Thyroid gland (tissue), 4 donors: ENCODE results near the gene CDC42EP5. TPM values are rescaled to one million over a fixed set of nuclear protein-coding genes. Genes with fewer than 3 reads are reported as not detected.
A peak's percentile ranks its signal among the peaks of the same experiment; 100 is the strongest.

Experiments used
- DNase-seq, 2 donors: peaks; one replicate each; pipeline ENCODE4 v3.0.0-alpha.2; 2019
- H3K27ac ChIP-seq, 3 donors: fragments of 200-600 bp; sonication (generic); 1 replicate in 2 of 3; 2 replicates in 1 of 3; pipeline ENCODE4 v1.5.1; 2016 to 2019; ENCODE audit warnings: mild to moderate bottlenecking in 1 of 3, moderate library complexity in 1 of 3
- H3K27me3 ChIP-seq: fragments of 200-600 bp; sonication (generic); one replicate; pipeline ENCODE4 v1.5.1; 2019
- H3K36me3 ChIP-seq, 2 donors: fragments of 200-600 bp; sonication (generic); one replicate each; pipeline ENCODE4 v1.5.1; 2016 to 2019
- H3K4me1 ChIP-seq, 2 donors: fragments of 200-600 bp; sonication (generic); one replicate each; pipeline ENCODE4 v1.5.1; 2017 to 2019
- H3K4me3 ChIP-seq, 3 donors: fragments of 200-600 bp; sonication (generic); replicated peaks in 1 of 3; 1 replicate in 2 of 3; 2 replicates in 1 of 3; pipeline ENCODE4 v1.5.1; 2016; ENCODE audit warnings: mild to moderate bottlenecking in 1 of 3
- H3K9me3 ChIP-seq: fragments of 200-600 bp; sonication (generic); one replicate; pipeline ENCODE4 v1.5.1; 2017
- POLR2A ChIP-seq, 2 donors: fragments of 450-650 bp; IDR thresholded peaks; one replicate each; pipeline ENCODE4 v1.6.1; 2017; ENCODE audit warnings: antibody characterized with exemption in 2 of 2, mild to moderate bottlenecking in 2 of 2, moderate library complexity in 1 of 2
- WGBS, 2 donors: methylation state at CpG; one replicate each; pipeline ENCODE4 v1.1.5; 2017; 5-methylcytosine and 5-hydroxymethylcytosine counted together
- intact Hi-C: fragments of 100-400 bp; cut with DNase I; formaldehyde crosslinking; loops from one replicate; pipeline ENCODE4 v1.15.1; 2023
- total RNA-seq, 4 donors: library from RNA; depleted of rRNA; stranded (reverse); fragments of >200 nt; gene quantifications; one replicate each; pipeline ENCODE4 v1.2.3, GENCODE V29; 2016
- TF ChIP-seq, protein P1 (sequence below), 6 experiments: fragments of 200-600 bp in 3 of 6; fragments of 450-650 bp in 3 of 6; sonication (generic) in 3 of 6; IDR thresholded peaks; one replicate each; pipeline ENCODE4 v1.5.1; 2016 to 2019; ENCODE audit warnings: antibody characterized with exemption in 6 of 6, mild to moderate bottlenecking in 2 of 6, inconsistent platforms in 1 of 6, moderate library complexity in 1 of 6

The CDC42EP5 gene
- total RNA-seq, 4 donors from 2014 or later = 1.8 to 18.7 (median 12.1) TPM

DNA sequence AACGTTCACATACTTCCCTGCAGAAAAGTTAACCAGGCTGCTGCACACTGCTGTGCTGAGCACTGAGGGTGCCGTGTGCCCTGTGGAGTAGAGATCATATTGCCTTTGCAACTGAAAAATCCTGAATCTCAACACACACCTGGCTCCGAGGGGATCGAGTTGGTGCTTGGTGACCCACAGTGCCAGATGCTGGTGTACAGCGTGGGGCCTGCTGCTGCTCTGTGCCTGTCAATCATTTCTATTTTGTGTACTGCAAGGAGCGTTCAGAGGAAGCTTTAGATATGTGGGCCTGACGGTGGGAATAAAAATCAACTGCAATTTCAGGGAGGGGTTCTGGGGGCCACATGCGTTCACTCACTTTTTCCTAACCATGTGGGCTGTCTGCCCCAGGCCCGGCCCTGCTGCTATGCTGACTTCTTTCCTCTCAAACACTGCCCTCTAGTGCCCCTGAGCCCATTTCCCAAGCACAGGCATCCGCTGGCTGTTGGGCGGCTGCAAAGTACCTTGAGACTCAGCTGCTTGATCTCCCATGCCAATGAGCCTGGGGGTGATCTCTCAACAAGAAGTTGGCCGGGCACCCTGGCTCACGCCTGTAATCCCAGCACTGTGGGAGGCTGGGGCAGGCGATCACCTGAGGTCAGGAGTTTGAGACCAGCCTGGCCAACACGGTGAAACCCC lies 33.8 kb downstream of the CDC42EP5 start:
- Histone ChIP-seq H3K9me3 (no peaks in the 10 kb centered on the region), H3K27me3 (no peaks in the 10 kb centered on the region), H3K27ac (no peak overlapping the region), H3K4me1 (peaks cover 9 to 21% of the 10 kb centered on the region in 2 donors), H3K4me3 (no peak overlapping the region), H3K36me3 (no peaks in the 10 kb centered on the region)
- 68 to 75% methylated on average over 10 to 15 of the region's 15 CpGs for WGBS, 2 donors
- intact Hi-C loops = no loop called here
- peak in 1 of 2 donors; percentile 49 for DNase-seq
- TF ChIP-seq, protein P1, sequence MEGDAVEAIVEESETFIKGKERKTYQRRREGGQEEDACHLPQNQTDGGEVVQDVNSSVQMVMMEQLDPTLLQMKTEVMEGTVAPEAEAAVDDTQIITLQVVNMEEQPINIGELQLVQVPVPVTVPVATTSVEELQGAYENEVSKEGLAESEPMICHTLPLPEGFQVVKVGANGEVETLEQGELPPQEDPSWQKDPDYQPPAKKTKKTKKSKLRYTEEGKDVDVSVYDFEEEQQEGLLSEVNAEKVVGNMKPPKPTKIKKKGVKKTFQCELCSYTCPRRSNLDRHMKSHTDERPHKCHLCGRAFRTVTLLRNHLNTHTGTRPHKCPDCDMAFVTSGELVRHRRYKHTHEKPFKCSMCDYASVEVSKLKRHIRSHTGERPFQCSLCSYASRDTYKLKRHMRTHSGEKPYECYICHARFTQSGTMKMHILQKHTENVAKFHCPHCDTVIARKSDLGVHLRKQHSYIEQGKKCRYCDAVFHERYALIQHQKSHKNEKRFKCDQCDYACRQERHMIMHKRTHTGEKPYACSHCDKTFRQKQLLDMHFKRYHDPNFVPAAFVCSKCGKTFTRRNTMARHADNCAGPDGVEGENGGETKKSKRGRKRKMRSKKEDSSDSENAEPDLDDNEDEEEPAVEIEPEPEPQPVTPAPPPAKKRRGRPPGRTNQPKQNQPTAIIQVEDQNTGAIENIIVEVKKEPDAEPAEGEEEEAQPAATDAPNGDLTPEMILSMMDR (IDR thresholded peaks at IDR 0.05) = peak in 4 of 6 experiments; percentile 4 to 37 (median 20)
- TF ChIP-seq POLR2A (IDR thresholded peaks at IDR 0.05) = no peak

DNA sequence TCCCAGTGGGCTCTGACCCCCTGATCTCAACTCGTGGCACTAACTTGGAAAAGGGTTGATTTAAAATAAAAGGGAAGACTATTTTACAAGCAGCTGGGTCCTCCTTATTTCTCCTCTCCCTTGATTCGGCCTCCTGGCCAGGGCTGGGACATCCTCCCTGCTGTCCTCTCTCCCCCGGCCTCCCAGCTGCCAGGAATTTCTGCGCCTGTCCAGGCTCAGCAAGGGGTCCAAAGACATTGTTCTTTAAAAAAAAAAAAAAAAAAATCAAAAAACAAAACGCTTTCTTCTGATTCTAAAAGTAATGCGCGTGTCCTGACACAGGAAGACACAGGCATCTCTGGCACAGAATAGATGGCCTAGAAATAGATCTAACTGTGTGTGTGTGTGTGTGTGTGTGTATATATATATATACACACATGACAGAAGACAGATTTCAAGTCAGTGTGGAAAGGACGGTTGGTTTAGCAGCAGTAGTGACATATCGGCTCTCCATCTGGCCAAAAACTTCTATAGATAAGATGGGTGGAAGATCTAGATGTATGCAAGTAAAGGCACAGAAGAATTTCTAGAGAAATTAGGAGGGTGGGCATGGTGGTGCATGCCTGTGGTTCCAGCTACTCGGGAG lies 36.4 kb downstream of the CDC42EP5 start:
- no peak for DNase-seq
- Histone ChIP-seq H3K27ac (no peak overlapping the region), H3K36me3 (no peaks in the 10 kb centered on the region), H3K4me3 (no peak overlapping the region), H3K9me3 (no peaks in the 10 kb centered on the region), H3K27me3 (no peaks in the 10 kb centered on the region), H3K4me1 (peaks cover 14 to 28% of the 10 kb centered on the region in 2 donors)
- 76 to 89% methylated on average over 10 of the region's 10 CpGs for WGBS, 2 donors
- TF ChIP-seq POLR2A (IDR thresholded peaks at IDR 0.05) = no peak
- TF ChIP-seq, protein P1 (IDR thresholded peaks at IDR 0.05) = no peak
- intact Hi-C loops = no loop called here

DNA sequence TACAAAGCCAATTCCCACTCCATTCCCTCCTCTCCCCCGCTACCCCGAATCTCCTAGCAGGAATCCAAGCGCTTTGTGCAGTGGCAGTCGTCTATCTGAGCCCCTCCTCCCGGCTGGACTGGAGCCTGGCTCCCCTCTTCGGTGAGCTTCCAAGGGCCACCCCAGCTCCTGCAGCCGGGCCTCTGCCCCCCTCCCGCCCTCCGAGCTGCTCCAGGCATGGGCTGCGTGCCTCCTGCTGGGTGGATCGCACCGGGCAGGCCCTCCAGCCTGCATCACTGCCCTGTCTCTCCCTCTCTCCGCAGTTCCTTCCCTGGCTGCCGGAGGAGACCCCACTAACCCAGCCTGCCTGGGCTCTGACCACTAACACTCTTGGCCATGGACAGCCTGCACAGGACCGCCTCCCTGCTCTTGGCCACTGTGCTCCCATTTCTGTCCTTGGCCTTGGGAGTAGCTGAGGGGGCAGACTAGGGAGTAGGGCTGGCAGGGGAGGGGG lies 37.0 kb downstream of the CDC42EP5 start:
- 28 to 31% methylated on average over 10 to 13 of the region's 15 CpGs for WGBS, 2 donors
- Histone ChIP-seq H3K27me3 (no peaks in the 10 kb centered on the region), H3K27ac (no peak overlapping the region), H3K4me3 (no peak overlapping the region), H3K9me3 (no peaks in the 10 kb centered on the region), H3K4me1 (peaks cover 21 to 35% of the 10 kb centered on the region in 2 donors), H3K36me3 (no peaks in the 10 kb centered on the region)
- intact Hi-C loops = no loop called here
- no peak for TF ChIP-seq POLR2A (IDR thresholded peaks at IDR 0.05)
- TF ChIP-seq, protein P1 (IDR thresholded peaks at IDR 0.05) = no peak
- no peak for DNase-seq

DNA sequence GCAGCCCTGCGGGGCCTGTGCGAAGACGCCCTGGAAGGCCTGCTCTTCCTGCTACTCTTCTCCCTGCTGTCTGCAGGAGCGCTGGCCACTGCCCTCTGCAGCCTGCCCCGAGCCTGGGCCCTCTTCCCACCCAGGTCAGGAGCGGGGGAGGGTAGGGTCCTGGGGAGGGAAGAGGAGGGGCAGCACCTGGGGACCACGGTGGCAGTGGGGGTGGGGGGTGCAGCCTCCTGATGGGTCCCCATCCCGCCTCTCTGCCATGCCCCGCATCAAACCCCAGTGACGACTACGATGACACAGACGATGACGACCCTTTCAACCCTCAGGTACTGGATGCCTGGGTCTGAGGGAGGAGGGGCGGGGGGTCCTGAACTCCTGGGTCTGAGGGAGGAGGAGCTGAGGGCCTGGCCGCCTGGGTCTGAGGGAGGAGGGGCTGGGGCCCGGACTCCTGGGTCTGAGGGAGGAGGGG lies 37.5 kb downstream of the CDC42EP5 start:
- Histone ChIP-seq H3K4me1 (peaks cover 26 to 40% of the 10 kb centered on the region in 2 donors), H3K36me3 (no peaks in the 10 kb centered on the region), H3K27me3 (no peaks in the 10 kb centered on the region), H3K27ac (no peak overlapping the region), H3K9me3 (no peaks in the 10 kb centered on the region), H3K4me3 (no peak overlapping the region)
- WGBS, 2 donors = 24 to 25% methylated on average over 3 to 8 of the region's 16 CpGs
- intact Hi-C loops = no loop called here
- TF ChIP-seq, protein P1 (IDR thresholded peaks at IDR 0.05) = no peak
- TF ChIP-seq POLR2A (IDR thresholded peaks at IDR 0.05) = no peak
- DNase-seq = no peak

DNA sequence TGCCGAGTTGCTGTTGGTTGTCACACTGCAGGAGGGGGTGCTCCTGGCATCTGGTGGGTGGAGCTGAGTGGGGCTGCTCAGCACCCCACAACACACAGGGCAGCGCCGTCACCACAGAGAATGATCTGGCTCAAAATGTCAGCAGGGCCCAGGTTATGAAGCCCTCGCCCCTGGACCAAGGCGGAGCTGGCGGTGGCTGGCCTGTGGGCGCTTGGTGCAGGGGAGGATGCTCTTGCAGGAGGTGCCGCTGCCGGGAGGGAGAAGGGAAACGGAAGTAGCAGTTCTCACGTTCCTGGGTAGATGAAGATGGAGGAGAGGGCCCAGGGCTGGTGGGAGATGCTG lies 38.3 kb downstream of the CDC42EP5 start:
- Histone ChIP-seq H3K27ac (no peak overlapping the region), H3K4me3 (no peak overlapping the region), H3K36me3 (no peaks in the 10 kb centered on the region), H3K9me3 (no peaks in the 10 kb centered on the region), H3K27me3 (no peaks in the 10 kb centered on the region), H3K4me1 (peaks cover 29 to 44% of the 10 kb centered on the region in 2 donors)
- intact Hi-C loops = no loop called here
- DNase-seq = no peak
- WGBS, 2 donors = 24 to 46% methylated on average over 10 of the region's 11 CpGs
- TF ChIP-seq POLR2A (IDR thresholded peaks at IDR 0.05) = no peak
- TF ChIP-seq, protein P1 (IDR thresholded peaks at IDR 0.05) = no peak
